Activated CD4-positive, CD25-positive, alpha-beta regulatory T cell (primary cell): ENCODE measurements around the gene SYNGR4.
A peak's percentile ranks its signal among the peaks of the same experiment; 100 is the strongest.
"Not testable (repeated sequence)": the region's sequence is repeated elsewhere in the genome, so short reads cannot be mapped to it uniquely, and the experiment has no call there.

Source experiments
- DNase-seq, 4 experiments: peaks; one replicate each; lab custom pipeline; 2025; lab: John Stamatoyannopoulos, UW

Gene SYNGR4

GRCh38 chr19:48371367-48371766 is 7.2 kb downstream of the SYNGR4 start:
- DNase-seq: no peak

DNA sequence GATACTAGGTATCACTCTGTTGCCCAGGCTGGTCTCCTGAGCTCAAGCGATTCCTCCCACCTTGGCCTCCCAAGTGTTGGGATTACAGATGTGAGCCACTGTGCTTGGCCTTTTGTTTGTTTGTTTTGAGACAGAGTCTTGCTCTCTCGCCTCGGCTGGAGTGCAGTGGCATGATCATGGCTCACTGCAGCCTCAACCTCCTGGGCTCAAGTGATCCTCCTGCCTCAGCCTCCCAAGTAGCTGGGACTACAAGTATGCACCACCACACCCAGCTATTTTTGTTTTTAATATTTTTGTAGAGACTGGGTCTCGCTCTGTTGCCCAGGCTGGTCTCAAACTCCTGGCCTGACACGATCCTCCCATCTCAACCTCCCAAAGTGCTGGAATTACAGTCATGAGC is 7.6 kb downstream of the SYNGR4 start:
- DNase-seq: not testable (repeated sequence)

DNA sequence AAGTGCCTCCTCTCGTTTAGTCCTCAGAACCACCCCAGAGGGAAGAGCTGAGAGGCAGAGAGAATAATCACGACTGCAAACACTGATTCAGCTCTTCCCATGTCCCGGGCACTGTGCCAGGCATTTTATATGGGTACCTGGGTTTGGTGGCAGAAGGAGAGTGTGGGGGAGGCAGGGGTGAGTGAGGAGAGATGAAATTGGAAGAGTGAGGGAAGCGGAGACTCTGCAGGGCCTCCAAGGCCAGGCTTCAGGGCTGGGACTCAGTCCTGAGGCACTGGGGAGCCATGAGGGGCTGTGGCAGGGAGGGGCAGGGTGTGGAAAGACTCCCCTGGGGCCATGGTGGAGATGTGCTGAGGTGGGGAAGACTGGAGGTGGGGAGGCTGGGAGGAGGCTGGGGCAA is 8.7 kb downstream of the SYNGR4 start:
- no peak for DNase-seq

DNA sequence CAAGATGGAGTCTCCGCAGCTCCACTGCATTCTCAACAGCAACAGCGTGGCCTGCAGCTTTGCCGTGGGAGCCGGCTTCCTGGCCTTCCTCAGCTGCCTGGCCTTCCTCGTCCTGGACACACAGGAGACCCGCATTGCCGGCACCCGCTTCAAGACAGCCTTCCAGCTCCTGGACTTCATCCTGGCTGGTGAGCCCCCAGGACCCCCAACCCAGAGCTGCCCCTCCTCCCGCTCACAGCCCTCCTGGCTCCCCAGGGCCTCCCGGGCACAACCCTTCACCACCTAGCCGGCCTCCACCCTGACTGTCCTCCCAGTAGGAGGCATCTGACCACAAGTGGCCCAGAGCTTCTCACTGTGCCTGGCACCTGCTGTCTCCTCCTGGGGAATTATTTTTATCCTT is 9.4 kb downstream of the SYNGR4 start:
- DNase-seq: no peak

GRCh38 chr19:48378194-48378570 is 14.0 kb downstream of the SYNGR4 start:
- no peak for DNase-seq

DNA sequence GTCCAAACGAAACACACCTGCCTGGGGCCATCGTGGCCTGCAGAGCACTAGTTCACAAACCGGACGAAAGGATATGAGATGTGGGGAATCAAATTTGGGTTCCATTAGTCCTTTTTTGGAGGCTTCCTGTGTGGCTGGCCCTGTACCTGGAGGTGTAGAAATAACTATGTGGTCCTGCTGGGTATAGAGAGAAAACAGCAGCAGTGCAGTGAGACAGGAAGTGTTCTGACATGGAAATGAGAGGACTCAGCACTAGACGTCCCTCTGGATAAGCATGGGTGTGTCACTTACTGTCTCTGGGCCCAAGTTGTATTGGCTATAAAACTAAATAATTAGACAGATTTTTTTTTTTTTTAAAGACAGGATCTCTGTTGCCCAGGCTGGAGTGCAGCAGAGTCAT is 14.9 kb downstream of the SYNGR4 start:
- no peak for DNase-seq

DNA sequence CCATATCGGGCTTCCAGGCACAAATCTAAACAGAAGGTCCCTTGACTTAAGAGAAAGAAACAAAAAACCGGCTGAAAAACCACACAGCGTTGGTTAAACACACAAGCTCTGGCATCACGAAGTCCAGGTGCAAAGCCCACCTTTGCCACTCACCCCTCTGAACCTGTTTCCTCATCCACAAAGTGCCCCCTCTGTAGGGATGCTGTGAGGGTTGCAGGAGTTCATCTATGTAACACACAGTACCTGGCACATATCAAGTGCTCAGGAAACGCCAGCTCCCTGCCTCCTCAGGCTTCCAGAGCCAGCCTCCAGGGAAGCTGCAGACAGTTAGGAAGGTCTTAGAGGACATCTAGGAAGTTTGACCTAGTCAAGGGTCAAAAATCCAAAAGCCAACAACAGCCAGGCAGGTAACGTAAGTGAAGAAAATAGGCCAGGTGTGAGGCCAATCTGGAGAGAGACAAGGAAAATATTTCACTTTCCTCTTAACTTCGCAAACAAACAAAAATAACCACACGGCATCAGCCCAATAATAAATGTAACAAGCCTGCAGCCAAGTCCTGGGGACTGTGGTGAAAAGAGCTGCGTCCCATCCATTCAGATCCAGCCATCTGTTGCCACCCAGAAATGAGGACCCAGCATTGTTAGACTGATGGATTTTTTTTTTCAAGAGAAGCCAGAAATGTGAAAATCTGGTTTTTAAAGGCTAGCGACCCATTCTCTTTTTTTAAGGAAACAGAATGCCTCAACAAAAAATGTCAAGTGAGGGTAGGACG is 17.2 kb downstream of the SYNGR4 start:
- DNase-seq: no peak

DNA sequence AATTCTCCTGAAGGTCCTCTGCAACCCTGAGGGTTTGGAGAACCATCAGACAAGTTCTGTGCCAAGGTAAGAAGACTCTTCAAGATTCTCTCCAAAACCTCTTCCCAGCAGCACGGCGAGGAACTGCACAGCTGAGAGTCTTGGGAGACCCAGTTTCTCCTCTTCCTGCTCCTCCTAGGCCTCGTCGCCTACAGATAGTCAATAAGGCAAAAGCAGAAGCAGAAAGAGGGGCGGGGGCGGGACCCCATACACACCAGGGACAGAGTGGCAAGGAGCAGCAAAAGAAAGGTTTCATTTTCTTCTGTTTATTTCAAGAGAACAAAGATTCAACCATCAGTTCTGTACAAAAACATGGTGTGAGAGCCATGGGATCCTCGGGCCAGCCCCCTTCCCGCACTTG is 18.1 kb downstream of the SYNGR4 start:
- no peak for DNase-seq

- no peak for DNase-seq
Observed at GRCh38 chr19:48385461-48386087, 21.4 kb downstream of the SYNGR4 start.

DNA sequence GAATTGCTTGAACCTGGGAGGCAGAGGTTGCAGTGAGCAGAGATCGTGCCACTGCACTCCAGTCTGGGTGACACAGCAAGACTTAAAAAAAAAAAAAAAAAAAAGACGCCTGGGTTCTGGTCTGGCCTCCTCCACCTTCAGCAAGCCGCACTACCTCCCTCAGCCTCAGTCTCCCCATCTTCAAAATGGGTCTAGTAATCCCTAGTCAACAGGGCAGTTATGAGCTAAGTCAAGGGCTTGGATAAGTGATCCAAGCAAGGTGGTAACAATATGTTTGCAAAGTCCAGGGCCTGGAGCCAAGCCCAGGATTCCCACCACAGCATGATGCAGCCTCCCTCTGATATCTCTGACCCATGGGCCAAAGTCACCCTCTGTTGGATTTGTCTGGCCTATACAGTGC is 22.8 kb downstream of the SYNGR4 start:
- no peak for DNase-seq

GRCh38 chr19:48390188-48391099 is 26.3 kb downstream of the SYNGR4 start:
- peak; percentile 29 to 46 (median 33) for DNase-seq

DNA sequence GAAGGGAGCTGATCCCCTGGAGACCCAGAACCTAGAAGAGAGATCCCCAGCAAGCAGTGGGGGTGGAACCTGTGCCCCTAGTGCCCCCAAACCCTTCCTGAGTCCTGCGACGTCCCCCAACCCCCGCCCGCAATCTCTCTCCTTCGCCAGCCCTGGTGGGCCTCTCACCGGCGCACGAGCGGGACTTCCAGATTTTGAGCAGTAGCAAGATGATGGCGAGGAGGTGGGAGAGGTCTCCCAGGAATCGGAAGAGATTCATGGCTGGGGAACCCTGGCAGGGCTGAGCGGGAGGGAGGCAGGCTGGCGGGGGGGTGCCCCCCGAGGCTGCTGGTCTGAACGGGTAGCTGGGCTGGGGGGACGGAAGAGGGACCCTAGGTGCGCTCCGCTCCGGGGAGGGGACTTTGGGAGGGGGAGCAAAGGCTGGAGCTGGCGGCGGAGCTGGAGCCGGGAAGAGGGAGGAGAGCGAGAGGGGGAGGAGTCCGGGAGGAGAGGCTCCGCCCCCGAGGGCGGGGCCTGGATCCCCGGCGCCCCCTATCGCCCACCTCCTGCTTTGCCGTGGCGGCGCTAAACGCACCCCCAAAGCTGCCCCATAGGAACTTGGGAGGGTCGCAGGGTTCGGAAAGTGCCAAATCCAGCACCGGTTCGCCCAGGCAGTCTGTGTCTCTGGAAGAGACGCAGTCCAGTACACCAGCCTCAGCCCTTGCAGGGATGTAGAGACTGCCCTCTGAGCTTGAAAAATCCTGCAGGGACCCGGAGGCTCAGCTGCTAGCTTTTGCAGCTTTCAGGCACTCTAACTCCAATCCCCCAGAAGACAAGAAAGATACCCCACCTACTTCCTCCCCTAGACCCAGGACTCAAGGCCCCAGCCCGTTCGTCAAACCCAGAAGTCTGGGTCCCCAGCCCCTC is 27.2 kb downstream of the SYNGR4 start, which contains the start of gene KDELR1:
KDELR1 (minus strand) TSS at position 452 of the 906 bp plus-strand sequence; CDS start at position 259, 193 bp downstream.
- DNase-seq: peak; percentile 41 to 61 (median 54)

- not testable (repeated sequence) for DNase-seq
Observed at GRCh38 chr19:48392006-48392344, 27.8 kb downstream of the SYNGR4 start.

GRCh38 chr19:48392860-48393558 is 28.8 kb downstream of the SYNGR4 start:
- no peak for DNase-seq

- DNase-seq: no peak
Observed at GRCh38 chr19:48393559-48394330, 29.6 kb downstream of the SYNGR4 start, which contains the start of gene GRIN2D. Gene GRIN2D, plus strand, starts transcription at chr19:48393668. Its CDS starts 4,725 bp downstream, at chr19:48398393.

DNA sequence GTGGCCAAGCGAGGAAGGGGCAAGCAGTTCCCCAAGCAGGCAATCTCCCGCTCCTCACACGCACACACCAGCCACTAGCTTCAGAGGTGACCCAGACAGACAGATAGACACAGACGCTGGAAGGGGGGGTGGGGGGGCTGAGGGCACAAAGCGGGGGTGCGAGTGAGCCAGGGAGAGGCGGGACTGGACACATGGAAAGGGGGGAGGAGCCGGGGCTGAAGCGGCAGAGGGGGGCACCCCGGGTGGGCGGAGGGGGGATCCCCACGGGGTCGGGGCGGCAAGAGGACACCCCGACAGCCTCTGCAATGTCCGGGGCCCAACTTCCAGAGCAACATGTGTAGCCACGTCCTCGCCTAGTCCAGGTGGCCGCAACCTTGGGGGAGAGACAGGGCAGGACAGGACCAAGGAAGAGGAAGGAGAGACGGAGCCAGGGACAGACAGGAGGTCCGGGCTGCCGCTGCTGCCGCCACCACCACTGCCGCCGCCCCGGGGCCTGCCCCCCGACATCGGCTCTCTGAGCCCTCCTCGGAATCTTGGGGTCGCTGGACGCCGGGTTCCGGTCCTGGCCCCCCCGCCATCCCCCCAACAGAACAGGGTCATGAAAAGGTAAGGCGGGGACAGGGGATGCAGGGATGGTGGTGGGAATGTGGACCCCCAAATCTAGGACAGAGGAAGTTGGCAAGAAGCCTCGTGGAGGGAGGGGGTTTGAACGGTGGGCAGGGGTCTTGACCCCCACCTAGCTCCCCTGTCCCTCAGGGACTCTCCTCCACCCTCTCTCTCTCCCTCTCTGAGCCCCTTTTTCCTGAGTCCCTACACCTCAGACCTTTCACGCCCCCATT is 30.4 kb downstream of the SYNGR4 start:
- DNase-seq: no peak

DNA sequence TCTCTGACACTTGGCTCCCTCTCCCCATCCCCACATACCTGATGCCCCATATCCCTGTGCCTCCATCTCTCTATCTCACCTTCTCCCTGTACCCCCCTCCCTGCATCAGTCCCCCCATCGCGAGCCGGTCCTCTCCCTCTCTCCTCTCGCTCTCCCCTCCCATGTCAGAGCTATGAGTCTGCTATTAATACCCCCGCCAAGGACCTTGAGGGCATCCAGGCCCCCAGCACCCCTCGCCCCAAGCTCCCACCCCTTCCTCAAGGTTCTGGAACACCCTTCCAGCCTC is 30.9 kb downstream of the SYNGR4 start:
- DNase-seq: no peak

- no peak for DNase-seq
Observed at GRCh38 chr19:48395499-48395898, 31.3 kb downstream of the SYNGR4 start.
